GM19238 (cell line): ENCODE data around the gene ADAMTS12.

Experiments
- DNase-seq: peaks from one replicate; pipeline ENCODE4 v3.0.0; 2011; ENCODE audit warnings: low spot score; ENCODE audit not compliant: insufficient read length

ADAMTS12 gene

GRCh38 chr5:33720176-33720575 is 171.6 kb downstream of the ADAMTS12 start:
- no peak for DNase-seq

- DNase-seq: no peak
Measured at GRCh38 chr5:33719769-33720168, 172.0 kb downstream of the ADAMTS12 start.

- DNase-seq: no peak
Measured at GRCh38 chr5:33715661-33716060, 176.1 kb downstream of the ADAMTS12 start.

- DNase-seq: no peak
Measured at GRCh38 chr5:33713136-33713765, 178.5 kb downstream of the ADAMTS12 start.

GRCh38 chr5:33712664-33713063 is 179.1 kb downstream of the ADAMTS12 start:
- no peak for DNase-seq

- no peak for DNase-seq
Measured at GRCh38 chr5:33711094-33711679, 180.6 kb downstream of the ADAMTS12 start.

- no peak for DNase-seq
Measured at GRCh38 chr5:33702867-33703266, 188.9 kb downstream of the ADAMTS12 start.

- no peak for DNase-seq
Measured at GRCh38 chr5:33701951-33702350, 189.8 kb downstream of the ADAMTS12 start.

- DNase-seq: no peak
Measured at GRCh38 chr5:33701251-33701650, 190.5 kb downstream of the ADAMTS12 start.

GRCh38 chr5:33696411-33696810 is 195.4 kb downstream of the ADAMTS12 start:
- DNase-seq: no peak

- no peak for DNase-seq
Measured at GRCh38 chr5:33692980-33693379, 198.8 kb downstream of the ADAMTS12 start.

GRCh38 chr5:33691856-33692255 is 199.9 kb downstream of the ADAMTS12 start:
- no peak for DNase-seq

GRCh38 chr5:33690374-33691135 is 201.2 kb downstream of the ADAMTS12 start:
- DNase-seq: no peak

GRCh38 chr5:33688526-33688925 is 203.3 kb downstream of the ADAMTS12 start:
- DNase-seq: no peak

- no peak for DNase-seq
Measured at GRCh38 chr5:33688066-33688465, 203.7 kb downstream of the ADAMTS12 start.

GRCh38 chr5:33685873-33686755 is 205.7 kb downstream of the ADAMTS12 start:
- no peak for DNase-seq

- no peak for DNase-seq
Measured at GRCh38 chr5:33684496-33685159, 207.2 kb downstream of the ADAMTS12 start.

GRCh38 chr5:33679791-33680190 is 212.0 kb downstream of the ADAMTS12 start:
- DNase-seq: no peak

- DNase-seq: peak; percentile 13
Measured at GRCh38 chr5:33675958-33676464, 215.8 kb downstream of the ADAMTS12 start.

GRCh38 chr5:33671700-33672291 is 220.0 kb downstream of the ADAMTS12 start:
- no peak for DNase-seq
